EH (cell line): ENCODE data around the gene MAN2B1.

Experiments
- DNase-seq: peaks from one replicate; pipeline ENCODE4 v3.0.0-alpha.2; 2015; ENCODE audit warnings: low read depth

The MAN2B1 gene

GRCh38 chr19:12617646-12618045 lies 48.9 kb downstream of the MAN2B1 start:
- DNase-seq = no peak

- peak; percentile 80 for DNase-seq
Measured at GRCh38 chr19:12611361-12611699, 55.2 kb downstream of the MAN2B1 start.

GRCh38 chr19:12610540-12611360 lies 55.8 kb downstream of the MAN2B1 start, which contains the start of the genes ZNF490 and ZNF791:
Gene ZNF490 (minus strand): TSS chr19:12610813. CDS start chr19:12610680, 133 bp downstream.
Gene ZNF791 (plus strand): TSS chr19:12610920. CDS start chr19:12611080, 160 bp downstream.
- DNase-seq = peak; percentile 98

- DNase-seq = no peak
Measured at GRCh38 chr19:12607631-12608030, 58.9 kb downstream of the MAN2B1 start.

GRCh38 chr19:12606796-12607195 lies 59.7 kb downstream of the MAN2B1 start:
- DNase-seq = no peak

GRCh38 chr19:12603714-12604113 lies 62.8 kb downstream of the MAN2B1 start:
- DNase-seq = peak; percentile 50

GRCh38 chr19:12597594-12597993 lies 68.9 kb downstream of the MAN2B1 start:
- DNase-seq = no peak

- no peak for DNase-seq
Measured at GRCh38 chr19:12596927-12597548, 69.5 kb downstream of the MAN2B1 start.
